ENCODE results near the gene C14orf180.

The C14orf180 gene

DNA sequence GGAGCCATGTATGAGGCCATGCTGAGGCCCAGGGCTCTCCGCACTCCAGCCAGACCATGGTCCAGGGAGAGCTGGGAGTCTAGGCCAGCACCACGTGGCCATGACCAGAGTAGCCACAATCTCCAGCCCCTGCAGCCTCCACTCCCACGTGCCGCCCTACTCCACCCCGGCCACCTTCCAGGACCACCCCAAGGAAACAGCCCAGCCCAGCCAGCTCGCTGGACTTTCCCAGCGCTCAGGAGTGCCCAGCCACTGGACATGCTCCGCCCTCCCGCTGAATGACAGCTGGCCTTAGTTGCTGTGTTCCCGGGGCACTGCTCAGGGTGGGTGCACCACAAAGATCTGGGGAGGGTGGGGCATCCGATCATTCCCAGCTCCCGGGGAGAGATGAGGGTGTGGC, 2.1 kb upstream of the C14orf180 start:
- ChIA-PET POLR2A (no interaction called here), CTCF (interaction anchor here (0.6 to 1.5 kb wide), 3 partner anchors 13 to 125 kb away, joined by 3 to 6 read pairs (median 3); no protein-coding TSS in a partner anchor)
- no peaks in the 10 kb centered on the region for H3K36me3 ChIP-seq (ENCODE audit: control insufficient read depth in 2 of 2, insufficient read depth in 1 of 2, low read length in 2 of 2)
- no peak overlapping the region for H3K4me3 ChIP-seq (ENCODE audit: low read depth, low read length)
- H3K9me3 ChIP-seq (ENCODE audit: control insufficient read depth, insufficient read depth, low read depth, low read length), result no peaks in the 10 kb centered on the region
- H3K27ac ChIP-seq (ENCODE audit: extremely low read depth, low read depth, low read length), result no peak overlapping the region
- no peaks in the 10 kb centered on the region for H3K4me1 ChIP-seq (ENCODE audit: control insufficient read depth, insufficient read depth, low read length)
- TF ChIP-seq ZNF776 (tag by site-specific recombination; IDR thresholded peaks at IDR 0.05; ENCODE audit: borderline replicate concordance), result no peak
- TF ChIP-seq, protein P1, sequence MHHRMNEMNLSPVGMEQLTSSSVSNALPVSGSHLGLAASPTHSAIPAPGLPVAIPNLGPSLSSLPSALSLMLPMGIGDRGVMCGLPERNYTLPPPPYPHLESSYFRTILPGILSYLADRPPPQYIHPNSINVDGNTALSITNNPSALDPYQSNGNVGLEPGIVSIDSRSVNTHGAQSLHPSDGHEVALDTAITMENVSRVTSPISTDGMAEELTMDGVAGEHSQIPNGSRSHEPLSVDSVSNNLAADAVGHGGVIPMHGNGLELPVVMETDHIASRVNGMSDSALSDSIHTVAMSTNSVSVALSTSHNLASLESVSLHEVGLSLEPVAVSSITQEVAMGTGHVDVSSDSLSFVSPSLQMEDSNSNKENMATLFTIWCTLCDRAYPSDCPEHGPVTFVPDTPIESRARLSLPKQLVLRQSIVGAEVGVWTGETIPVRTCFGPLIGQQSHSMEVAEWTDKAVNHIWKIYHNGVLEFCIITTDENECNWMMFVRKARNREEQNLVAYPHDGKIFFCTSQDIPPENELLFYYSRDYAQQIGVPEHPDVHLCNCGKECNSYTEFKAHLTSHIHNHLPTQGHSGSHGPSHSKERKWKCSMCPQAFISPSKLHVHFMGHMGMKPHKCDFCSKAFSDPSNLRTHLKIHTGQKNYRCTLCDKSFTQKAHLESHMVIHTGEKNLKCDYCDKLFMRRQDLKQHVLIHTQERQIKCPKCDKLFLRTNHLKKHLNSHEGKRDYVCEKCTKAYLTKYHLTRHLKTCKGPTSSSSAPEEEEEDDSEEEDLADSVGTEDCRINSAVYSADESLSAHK (tag by site-specific recombination; IDR thresholded peaks at IDR 0.05), result no peak
- TF ChIP-seq, protein P2, sequence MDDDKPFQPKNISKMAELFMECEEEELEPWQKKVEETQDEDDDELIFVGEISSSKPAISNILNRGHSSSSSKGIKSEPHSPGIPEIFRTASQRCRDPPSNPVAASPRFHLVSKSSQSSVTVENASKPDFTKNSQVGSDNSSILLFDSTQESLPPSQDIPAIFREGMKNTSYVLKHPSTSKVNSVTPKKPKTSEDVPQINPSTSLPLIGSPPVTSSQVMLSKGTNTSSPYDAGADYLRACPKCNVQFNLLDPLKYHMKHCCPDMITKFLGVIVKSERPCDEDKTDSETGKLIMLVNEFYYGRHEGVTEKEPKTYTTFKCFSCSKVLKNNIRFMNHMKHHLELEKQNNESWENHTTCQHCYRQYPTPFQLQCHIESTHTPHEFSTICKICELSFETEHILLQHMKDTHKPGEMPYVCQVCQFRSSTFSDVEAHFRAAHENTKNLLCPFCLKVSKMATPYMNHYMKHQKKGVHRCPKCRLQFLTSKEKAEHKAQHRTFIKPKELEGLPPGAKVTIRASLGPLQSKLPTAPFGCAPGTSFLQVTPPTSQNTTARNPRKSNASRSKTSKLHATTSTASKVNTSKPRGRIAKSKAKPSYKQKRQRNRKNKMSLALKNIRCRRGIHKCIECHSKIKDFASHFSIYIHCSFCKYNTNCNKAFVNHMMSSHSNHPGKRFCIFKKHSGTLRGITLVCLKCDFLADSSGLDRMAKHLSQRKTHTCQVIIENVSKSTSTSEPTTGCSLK (tag by site-specific recombination; IDR thresholded peaks at IDR 0.05), result no peak
- TF ChIP-seq, protein P3, sequence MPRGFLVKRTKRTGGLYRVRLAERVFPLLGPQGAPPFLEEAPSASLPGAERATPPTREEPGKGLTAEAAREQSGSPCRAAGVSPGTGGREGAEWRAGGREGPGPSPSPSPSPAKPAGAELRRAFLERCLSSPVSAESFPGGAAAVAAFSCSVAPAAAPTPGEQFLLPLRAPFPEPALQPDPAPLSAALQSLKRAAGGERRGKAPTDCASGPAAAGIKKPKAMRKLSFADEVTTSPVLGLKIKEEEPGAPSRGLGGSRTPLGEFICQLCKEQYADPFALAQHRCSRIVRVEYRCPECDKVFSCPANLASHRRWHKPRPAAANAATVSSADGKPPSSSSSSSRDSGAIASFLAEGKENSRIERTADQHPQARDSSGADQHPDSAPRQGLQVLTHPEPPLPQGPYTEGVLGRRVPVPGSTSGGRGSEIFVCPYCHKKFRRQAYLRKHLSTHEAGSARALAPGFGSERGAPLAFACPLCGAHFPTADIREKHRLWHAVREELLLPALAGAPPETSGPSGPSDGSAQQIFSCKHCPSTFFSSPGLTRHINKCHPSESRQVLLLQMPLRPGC (tag by site-specific recombination; IDR thresholded peaks at IDR 0.05), result no peak
- TF ChIP-seq ZNF16 (tag by site-specific recombination; IDR thresholded peaks at IDR 0.05; ENCODE audit: low read depth), result no peak
- TF ChIP-seq, protein P4, sequence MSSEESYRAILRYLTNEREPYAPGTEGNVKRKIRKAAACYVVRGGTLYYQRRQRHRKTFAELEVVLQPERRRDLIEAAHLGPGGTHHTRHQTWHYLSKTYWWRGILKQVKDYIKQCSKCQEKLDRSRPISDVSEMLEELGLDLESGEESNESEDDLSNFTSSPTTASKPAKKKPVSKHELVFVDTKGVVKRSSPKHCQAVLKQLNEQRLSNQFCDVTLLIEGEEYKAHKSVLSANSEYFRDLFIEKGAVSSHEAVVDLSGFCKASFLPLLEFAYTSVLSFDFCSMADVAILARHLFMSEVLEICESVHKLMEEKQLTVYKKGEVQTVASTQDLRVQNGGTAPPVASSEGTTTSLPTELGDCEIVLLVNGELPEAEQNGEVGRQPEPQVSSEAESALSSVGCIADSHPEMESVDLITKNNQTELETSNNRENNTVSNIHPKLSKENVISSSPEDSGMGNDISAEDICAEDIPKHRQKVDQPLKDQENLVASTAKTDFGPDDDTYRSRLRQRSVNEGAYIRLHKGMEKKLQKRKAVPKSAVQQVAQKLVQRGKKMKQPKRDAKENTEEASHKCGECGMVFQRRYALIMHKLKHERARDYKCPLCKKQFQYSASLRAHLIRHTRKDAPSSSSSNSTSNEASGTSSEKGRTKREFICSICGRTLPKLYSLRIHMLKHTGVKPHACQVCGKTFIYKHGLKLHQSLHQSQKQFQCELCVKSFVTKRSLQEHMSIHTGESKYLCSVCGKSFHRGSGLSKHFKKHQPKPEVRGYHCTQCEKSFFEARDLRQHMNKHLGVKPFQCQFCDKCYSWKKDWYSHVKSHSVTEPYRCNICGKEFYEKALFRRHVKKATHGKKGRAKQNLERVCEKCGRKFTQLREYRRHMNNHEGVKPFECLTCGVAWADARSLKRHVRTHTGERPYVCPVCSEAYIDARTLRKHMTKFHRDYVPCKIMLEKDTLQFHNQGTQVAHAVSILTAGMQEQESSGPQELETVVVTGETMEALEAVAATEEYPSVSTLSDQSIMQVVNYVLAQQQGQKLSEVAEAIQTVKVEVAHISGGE (tag by site-specific recombination; conservative IDR thresholded peaks at IDR 0.05; ENCODE audit: low read depth), result no peak
- TF ChIP-seq ZNF48 (tag by site-specific recombination; IDR thresholded peaks at IDR 0.05), result no peak
- TF ChIP-seq BCL11B (tag by site-specific recombination; IDR thresholded peaks at IDR 0.05; ENCODE audit: low read depth), result no peak
- no peak for TF ChIP-seq ZNF658 (tag by site-specific recombination; IDR thresholded peaks at IDR 0.05)
- no peak for TF ChIP-seq SCRT1 (tag by site-specific recombination; IDR thresholded peaks at IDR 0.05; ENCODE audit: borderline replicate concordance)
- TF ChIP-seq, protein P5, sequence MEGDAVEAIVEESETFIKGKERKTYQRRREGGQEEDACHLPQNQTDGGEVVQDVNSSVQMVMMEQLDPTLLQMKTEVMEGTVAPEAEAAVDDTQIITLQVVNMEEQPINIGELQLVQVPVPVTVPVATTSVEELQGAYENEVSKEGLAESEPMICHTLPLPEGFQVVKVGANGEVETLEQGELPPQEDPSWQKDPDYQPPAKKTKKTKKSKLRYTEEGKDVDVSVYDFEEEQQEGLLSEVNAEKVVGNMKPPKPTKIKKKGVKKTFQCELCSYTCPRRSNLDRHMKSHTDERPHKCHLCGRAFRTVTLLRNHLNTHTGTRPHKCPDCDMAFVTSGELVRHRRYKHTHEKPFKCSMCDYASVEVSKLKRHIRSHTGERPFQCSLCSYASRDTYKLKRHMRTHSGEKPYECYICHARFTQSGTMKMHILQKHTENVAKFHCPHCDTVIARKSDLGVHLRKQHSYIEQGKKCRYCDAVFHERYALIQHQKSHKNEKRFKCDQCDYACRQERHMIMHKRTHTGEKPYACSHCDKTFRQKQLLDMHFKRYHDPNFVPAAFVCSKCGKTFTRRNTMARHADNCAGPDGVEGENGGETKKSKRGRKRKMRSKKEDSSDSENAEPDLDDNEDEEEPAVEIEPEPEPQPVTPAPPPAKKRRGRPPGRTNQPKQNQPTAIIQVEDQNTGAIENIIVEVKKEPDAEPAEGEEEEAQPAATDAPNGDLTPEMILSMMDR (tag by site-specific recombination; IDR thresholded peaks at IDR 0.05), result no peak
- no peak for TF ChIP-seq WT1 (tag by site-specific recombination; IDR thresholded peaks at IDR 0.05)
- no peak for TF ChIP-seq ZFP37 (tag by site-specific recombination; IDR thresholded peaks at IDR 0.05)
- TF ChIP-seq KLF7 (tag by site-specific recombination; IDR thresholded peaks at IDR 0.05; ENCODE audit: borderline replicate concordance), result no peak
- TF ChIP-seq ZNF23 (tag by site-specific recombination; IDR thresholded peaks at IDR 0.05; ENCODE audit: borderline replicate concordance), result no peak
